Eye (tissue), 1 donor: ENCODE measurements around the gene B4GALNT1.
"Not testable (repeated sequence)": the region's sequence is repeated elsewhere in the genome, so short reads cannot be mapped to it uniquely, and the experiment has no call there.

Experiments
- DNase-seq: peaks from one replicate; pipeline ENCODE4 v3.0.0-alpha.2; 2015

Gene B4GALNT1

DNA sequence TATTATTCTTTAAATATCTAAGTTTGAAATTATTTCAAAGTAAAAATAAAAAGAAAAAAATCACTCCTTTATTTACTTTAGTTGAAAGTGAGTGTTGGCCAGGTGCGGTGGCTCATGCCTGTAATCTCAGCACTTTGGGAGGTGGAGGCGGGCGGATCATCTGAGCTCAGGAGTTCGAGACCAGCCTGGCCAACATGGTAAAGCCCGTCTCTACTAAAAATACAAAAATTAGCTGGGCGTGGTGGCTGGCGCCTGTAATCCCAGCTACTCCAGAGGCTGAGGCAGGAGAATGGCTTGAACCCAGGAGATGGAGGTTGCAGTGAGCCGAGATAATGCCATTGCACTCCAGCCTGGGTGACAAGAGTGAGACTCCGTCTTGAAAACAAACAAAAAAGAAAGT, 3.7 kb upstream of the B4GALNT1 start:
- not testable (repeated sequence) for DNase-seq

DNA sequence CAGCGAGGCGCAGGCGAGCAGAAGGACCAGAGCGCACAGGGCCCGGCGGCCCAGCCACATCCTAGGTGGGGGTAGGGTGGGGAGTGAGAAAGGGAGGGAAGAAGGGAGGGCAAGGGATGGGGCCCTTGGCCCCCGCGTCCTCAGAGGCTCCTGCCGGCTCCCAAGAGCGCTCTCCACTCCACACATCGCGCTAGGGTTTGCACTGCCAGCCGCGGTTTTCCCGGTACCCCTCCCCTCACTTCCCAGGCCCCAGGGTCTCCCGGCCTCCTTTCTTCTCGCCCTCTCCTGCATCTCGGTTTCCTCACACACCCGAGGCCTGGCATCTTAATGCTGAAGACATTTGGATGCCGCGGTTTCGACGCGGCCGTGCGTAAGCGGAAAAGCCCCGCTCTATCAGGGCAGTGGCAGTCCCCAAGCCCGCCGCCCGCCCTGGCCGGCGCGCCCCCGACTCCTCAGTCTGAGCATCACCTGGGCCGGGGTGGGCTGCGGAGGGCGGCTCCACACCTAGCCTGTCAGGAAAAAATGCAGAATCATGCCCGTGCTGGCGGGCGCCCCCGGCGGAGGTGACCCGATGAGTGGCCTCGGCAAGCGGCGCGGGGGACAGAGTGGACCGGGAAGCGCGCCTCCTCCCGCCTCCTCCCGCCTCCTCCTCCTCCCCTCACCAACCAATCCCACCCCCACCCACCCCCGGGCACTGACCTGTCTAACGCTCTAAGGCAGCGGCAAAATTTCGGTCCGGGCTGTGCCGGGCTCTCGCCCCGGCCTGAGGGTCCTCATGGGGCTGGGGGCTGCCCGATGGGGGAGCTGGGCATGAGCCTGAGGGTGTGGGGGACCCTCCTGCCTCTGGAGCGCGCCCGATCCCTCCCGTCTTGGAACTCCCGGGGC, 686 bp downstream of the B4GALNT1 start:
- DNase-seq: peak; percentile 72

DNA sequence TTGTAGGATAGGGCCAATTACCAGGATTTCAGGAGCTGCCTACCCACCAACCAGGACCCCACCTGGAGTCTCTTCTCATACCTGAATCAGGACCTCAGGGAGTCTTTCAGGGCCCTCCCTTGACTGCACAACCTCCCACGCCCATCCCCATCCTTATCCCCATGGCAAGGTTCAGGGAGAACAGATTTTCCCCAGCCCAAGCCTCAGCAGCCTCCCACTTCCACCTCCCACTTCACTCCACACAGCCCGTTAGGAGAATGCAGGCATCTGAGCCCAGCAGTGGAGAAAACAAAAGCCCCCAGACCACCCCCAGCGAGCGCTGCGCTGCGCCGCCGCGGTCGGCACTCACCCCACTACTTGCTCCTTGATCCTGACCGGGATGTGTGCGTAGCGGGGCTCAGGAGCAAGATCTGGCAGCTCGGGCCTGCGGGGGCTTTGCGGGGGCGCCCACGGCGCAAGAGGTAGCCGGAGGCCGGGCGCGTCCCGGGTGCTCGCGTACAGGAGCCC, 1.4 kb downstream of the B4GALNT1 start:
- DNase-seq: no peak

DNA sequence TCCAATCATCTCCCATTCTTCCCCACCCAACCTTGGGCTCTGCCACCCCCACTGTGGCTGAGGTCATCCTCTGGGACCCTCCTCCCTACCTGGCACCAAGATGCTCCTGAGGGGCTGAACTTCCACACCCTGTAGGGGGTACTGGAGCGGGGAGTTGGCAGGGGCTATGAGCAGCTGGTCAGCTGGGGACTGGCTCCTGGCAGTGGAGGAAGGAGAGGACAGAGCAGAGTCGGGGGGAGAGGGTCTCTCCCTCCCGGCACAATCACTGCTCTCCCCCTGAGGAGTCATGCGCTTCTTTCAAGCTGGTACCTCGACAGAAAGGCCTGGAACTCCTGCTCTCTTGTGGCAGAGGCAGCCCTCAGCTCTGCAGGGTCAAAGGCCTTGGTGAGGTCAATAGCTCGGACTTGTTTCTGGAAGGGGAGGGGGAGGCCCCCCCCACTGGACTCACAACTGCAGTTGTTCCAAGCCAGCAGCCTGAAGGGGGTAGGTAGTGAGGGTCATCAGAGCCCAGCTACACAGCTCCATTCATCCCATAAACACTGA, 2.0 kb downstream of the B4GALNT1 start:
- no peak for DNase-seq

DNA sequence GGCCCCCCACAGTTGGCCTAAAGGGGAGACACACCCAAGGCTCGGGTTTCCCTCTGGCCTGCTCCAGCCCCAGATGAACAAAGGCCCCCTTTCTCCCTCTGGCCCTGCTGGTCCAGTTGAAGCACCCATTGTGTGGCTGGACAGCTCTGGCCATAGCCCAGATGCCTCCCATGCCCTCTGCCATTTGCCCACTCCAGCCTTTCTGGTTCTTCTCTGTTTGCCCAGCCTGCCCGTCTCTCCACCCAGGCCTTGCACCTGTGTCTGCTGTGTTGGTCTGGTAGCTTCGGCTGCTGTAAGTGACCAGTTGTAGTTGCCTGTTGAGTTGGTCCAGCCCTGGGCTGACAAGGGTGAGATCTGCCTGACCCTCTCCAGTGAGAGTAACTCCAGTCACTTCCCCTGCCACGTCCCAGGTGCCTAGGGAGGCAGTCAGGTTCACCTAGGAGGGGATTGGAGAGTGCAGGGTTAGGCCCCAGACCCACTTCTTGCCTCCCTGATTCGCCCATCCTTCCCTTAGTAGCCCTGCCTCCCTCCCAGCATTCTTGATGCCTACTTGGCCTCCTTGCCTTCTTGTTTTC, 3.0 kb downstream of the B4GALNT1 start:
- DNase-seq: no peak

DNA sequence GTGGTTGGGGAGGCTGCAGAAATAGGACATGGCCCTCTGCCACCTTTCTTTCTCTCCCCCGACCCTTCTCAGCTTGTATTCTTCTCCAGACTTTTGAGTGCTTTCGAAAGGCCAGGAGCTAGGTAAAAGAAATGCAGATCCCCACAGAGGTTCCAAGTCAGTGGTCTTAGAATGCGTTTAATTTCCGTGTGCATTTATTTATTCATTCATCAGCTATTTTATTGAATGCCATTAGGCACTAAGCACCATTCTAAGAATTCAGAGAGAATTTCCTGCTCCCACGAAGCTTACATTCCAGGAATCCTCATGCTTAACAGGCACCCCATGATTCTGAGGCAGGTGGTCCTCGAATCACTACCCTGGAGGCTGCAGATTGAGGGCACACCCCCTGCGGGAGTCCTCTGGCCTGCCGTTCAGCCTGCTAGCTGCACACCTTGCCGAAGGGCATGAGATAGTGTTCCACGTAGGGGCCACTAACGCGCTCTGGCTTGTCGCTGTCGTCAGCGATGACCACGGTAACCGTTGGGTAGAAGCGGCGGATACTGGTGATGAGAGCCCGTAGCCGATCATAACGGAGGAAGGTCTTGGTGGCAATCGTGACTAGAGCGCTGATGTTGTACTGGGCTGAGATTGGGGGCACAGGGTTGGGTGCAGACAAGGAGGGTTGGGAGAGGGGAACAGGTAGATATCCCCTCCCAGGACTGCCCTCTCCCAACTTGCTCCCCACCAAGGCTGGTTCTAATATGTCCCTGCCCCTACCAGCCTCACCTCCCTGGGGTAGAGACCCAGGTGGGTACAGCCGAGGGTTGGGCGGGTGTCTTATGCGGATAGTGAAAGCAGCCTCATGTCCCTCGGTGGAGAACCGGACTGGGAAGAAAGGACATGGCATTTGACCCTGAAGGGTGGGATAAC, 4.5 kb downstream of the B4GALNT1 start:
- DNase-seq: no peak

DNA sequence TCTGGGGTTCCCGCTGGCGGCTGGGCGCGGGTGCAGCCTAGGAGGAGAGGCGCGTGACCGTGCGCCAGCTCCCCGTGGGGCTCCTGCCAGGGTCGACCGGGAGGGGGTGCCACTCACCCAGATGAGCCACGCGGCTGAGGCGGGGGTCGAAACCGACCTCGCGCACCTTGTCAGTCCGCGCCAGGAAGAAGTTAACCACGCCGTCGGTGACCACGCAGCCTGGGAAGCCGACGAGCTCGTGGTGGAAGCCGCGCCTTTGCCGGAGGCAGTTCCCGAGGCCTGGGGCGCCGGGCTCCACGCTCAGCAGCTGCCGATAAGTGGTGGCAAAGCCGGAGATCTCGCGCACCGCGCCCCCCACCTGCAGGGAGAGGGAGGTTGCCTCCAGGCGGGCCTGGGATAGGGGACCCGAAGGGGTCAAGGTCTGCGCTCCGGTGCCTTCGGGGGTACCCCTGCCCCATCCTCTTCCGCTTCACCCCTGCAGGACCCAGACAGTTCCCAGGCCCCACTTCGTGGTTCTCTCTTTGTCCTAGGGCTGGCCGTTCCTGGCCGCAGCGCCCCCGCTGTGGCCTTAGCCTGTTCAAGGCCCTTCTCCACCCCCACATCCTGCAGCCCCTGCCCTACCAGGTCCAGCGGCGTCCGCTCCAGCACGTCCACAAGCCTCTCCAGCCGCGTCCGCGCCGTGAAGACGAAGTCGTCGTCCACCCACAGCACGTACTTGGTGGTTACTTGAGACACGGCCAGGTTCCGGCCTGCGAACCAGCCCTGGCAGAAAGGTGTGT, 5.3 kb downstream of the B4GALNT1 start:
- peak; percentile 49 for DNase-seq

DNA sequence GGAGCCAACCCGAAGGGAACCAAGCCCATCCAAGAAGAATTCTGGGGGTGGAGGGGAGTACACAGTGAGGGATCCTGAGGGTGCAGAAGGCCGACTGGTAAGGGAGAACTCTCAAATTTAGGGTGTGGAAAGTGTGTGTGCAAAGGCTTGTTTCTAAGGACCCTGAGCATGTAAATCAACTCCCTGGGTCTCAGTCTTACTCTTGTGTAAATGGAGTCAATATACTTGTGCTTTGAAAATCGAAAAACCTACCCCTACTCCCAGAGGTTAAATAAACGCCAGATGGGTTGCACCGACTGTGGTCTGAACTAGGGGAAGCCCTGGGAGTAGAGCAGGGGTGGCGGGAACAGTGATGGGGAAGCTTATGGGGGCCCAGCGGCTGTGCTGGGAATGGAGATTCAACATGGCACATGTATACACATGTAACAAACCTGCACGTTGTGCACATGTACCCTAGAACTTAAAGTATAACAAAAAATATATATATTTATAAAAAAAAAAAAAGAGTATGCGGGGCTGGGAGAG, 6.0 kb downstream of the B4GALNT1 start:
- no peak for DNase-seq

DNA sequence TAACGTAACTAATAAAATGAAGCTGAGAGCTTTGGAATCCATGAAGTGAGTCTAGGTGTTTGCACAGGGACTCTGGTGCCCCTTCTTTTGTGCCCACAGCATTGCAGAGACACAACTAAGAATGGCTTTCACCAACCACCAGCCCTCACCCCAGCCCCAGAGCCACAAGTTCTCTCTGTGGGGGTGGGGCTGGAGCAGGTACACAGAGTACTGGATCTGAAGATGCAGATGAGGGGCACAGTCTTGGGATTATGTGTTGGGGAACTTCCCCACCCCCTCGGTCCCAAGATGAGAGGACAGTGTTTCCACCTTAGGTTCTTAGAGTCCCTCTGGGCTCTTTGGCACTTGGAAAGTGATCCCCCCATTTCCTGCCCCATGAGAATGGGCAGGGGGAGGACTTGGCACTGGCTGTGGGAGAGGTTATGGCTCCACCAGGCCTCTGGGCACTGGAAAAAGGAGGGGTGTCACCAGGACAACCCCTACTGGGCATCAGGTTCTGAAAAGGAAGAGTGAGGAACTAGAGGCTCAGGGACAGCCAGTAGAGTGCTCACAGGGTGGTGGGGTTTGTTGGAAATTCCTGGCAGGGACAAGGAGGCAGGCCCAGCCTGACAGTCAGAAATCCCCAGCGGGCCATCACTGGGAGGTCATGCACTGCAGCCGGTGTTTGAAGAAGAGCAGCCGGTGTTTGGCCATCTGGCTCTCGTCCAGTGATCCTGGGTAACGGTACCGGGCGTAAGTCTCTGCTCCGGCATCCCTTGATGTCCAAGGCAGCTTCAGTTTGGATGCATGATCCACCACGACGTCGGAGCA, 6.7 kb downstream of the B4GALNT1 start:
- no peak for DNase-seq

DNA sequence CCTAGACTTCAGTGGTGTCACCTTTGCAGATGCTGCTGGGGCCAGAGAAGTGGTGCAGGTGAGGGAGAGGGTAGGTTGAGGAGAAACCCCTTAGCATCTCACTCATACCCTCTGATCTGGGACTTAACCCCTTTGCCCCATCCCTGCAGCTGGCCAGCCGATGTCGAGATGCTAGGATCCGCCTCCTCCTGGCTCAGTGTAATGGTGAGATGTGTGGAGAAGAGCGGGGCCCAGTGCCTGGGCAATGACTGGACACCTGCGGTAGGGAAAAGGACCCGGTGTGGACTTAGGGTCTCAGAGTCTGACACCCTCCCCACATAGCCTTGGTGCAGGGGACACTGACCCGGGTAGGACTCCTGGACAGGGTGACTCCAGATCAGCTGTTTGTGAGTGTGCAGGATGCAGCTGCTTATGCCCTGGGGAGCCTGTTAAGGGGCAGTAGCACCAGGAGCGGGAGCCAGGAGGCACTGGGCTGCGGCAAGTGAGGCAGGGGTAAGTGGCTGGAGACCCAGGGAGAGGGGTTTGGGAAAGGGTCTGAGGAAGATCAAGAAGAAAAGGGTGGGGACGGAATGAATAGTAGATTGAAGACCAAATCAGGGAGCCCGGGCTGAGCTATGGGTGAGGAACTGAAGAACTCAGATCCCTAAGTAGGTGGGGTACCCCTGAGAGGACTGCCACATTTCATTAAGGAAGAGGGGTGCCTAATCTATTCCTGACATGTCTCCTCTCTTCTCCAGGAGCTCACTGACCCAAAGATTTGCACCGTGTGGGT, 7.6 kb downstream of the B4GALNT1 start:
- no peak for DNase-seq

DNA sequence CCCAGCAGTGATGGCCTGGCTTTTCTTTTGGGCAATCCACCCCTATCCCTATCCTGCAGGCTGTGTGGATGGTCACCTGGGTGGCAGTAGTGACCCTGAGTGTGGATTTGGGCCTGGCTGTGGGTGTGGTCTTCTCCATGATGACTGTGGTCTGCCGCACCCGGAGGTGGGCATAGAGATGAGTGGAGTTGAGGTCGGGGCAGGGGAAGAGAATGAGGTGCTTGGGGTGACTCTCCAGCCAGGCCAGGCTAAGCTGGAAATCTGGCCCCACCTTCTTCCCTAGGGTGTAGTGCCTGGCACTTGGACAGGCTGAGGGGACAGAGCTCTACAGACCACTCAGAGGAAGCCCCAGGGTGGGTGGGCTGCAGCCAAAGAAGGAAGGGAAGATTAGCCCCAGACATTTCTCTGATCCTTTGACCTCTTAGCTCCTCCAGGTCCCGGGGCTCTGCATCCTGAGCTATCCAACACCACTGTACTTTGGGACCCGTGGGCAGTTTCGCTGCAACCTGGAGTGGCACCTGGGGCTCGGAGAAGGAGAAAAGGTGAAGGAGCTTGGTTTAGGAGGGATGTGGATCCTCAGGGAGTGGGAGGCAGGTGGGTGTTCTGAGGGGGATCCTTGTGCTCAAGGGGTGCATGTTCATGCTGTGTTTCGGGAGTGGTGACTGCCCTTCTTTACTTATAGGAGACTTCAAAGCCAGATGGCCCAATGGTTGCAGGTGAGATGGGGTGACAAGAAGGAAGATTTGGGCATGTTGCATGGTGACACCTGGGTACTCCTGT, 8.4 kb downstream of the B4GALNT1 start:
- no peak for DNase-seq

DNA sequence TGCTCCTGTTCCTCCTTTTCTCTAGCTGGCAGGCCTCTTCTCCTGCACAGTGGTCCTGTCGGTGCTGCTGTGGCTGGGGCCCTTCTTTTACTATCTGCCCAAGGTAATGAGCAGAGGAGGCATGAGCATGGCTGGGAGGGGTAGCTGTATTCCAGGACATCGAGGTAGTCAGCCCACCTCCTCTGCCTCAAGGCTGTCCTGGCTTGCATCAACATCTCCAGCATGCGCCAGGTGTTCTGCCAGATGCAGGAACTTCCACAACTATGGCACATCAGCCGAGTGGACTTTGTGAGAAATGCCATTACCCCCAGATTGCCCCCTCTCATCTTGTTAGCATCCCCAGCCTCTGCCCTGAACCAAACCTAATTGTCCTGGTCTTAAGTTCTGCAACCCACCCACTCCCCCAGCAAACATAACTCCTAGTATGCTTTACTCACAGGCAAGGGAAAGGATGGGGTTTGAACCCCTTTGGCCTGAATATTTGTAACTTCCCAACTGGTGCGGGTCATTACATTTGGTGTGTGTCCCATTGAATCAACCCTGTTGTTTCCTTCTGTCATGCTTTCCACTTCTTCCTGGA, 9.1 kb downstream of the B4GALNT1 start:
- DNase-seq: no peak

DNA sequence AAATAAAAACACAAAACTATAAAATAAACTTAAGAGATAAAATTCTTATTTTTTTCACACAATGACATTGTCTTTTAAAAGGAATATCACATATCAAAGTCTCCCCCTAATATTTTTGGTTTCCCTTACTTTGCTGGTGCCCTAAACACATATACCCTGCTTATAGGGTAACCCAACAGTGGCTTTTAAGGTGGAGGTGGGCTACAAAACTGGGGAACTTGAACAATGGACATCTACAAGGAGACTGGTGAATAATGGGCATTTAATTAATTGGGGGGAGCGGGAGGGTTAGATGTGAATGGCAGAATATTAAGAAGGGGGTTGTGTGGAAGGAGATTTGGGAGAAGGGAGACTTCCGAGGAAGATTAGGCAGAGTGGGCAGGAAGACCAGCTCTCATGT, 9.6 kb downstream of the B4GALNT1 start:
- DNase-seq: no peak

DNA sequence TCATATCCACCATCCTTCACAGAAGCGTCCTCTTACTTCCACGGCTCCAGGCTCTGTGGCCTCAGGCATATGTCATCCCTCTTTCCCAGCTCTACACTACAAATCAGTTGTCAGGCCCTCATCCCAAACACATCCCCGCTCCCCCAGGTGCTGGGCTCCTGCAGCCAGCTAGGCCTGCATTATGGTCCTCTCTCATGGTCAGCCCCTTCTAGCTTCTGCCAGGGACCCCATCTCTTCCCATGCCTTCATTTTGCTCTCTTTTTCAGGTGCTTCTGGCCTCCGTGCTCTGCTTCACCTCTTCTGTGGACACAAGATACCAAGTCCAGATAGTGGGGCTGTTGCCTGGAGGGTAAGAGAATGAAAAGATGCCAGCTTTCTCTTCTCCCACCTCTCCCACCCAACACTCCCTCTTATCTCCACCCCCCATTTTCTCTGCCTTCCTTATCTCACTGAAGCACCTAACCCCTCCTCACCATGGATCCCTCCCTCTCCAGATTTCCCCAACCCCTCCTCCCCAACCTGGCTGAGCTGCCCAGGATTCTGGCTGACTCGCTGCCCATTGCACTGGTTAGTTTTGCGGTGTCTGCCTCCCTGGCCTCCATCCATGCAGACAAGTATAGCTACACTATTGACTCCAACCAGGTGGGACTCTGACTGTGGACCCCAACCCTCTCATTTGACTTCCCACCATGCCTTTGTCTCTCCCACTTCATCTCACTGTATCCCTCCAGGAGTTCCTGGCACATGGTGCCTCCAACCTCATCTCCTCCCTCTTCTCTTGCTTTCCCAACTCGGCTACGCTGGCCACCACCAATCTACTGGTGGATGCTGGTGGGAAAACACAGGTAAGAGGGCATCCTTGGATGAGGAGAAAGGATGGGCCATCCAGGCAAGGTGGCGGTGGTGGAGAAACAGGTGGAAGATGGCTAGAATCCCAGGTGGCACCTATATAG, 10.4 kb downstream of the B4GALNT1 start:
- DNase-seq: no peak

DNA sequence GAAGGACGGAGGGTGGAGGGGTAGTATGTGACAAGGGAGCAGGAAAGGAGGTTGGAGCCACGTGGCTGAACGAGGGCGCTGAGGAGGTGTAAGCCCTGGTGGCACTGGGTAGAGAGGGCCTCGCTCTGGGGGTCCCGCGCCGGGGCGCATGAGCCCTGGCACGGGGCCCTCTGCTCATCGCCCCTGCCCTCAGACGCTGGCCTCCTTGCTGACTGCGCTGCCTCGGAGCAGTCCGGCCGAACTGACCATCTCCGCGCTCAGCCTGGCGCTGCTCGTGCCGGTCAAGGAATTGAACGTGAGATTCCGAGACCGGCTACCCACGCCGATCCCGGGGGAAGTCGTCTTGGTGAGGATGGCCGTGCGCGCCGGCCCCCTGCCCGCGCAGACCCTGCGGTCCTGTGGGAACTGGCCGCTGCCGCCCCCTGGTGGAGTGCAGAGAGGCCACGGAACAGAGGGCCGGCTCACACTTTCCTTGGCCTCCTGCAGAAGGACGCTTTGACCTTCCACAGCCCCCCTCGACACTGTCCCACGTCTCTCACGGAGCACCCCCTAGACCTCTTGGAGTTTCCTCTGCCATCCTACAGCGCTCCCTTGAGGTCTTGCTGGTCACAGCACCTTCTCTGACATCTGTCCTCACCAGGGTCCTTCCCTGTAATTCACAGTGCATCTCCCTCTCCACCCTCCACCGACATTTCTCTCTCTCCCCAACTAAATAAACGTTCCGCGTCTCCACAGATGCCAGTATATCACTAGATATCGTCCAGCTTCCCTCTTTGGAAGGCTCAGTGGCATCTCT, 11.3 kb downstream of the B4GALNT1 start:
- DNase-seq: peak; percentile 85

DNA sequence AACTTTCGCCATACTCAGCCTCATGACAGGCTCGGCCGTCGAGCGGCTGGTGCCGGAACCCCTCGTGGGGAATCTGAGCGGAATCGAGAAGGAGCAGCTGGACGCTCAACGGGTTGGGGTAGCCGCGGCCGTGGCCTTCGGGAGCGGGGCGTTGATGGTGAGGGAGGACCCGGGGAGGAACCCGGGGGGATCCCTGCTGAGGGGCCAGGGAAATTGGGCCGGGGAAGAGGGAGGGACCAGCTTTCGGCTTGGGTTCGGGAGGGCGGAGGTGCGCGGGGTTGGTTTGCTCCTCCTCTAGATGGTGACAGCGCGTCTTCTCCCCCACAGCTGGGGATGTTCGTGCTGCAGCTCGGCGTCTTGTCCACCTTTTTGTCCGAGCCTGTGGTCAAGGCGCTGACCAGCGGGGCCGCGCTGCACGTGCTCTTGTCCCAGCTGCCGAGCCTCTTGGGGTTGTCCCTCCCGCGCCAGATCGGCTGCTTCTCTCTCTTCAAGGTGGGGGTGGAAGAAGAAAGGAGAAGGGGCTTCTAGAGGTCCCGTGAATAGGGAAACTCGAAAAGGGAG, 12.0 kb downstream of the B4GALNT1 start:
- DNase-seq: peak; percentile 53
